Activated CD4-positive, CD25-positive, alpha-beta regulatory T cell treated with anti-CD3 and anti-CD28 coated beads, Interleukin-2, amount 50 U/mL, for 72 hours (primary cell): ENCODE data around the gene BIRC6.
"Not testable (repeated sequence)": the region's sequence is repeated elsewhere in the genome, so short reads cannot be mapped to it uniquely, and the experiment has no call there.

Experiments used
- DNase-seq: peaks from one replicate; pipeline ENCODE4 v3.0.0; 2021

BIRC6 gene

DNA sequence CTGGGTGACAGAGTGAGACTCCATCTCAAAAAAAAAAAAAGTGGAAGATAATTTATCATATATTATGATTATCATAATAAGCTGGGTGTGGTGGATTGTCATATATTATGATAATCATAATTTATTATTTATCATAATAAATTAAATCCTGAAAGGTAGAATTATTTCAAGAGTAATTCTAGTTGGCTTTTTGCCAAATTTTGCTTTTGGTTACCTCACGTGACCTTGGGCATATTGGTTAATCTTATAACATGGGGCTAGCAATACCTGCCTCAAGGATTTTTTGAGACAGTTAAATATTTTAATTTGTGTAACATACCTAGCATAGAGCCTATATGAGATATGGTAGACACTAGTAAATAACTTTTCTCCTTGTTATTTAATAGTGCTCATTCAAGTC lies 159.7 kb downstream of the BIRC6 start:
- DNase-seq = no peak

DNA sequence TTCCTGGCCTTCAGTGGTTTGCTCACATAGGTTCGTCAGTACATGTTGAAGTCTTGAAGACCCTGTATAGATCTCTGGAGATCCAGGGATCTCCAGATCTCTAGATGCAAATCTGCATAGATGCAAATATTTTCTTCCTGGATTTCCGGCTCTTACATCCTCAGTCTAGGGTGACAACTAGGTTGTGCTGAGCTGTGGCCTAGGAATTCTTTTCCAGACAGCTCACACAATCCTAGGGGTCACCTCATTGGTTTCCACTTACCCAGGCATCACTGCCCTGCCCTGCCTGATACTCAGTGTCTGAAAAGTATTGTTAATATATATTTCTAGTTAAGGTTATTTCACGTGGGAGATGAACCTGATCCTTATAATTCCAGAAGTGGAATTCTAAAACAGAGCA lies 165.9 kb downstream of the BIRC6 start:
- DNase-seq = no peak

DNA sequence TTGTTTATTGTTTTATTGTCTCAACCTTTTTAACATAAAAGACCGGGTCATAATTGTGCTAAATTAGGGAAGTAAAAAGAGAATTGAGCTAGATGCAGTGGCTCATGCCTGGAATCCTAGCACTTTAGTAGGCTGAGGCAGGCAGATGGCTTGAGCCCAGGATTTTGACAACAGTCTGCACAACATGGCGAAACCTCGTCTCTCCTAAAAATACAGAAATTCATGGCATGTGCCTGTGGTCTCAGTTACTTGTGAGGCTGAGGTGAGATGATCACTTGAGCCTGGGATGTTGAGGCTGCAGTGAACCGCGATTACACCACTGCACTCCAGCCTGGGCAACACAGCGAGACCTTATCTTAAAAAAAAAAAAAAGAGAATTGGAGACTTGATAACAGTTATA lies 166.9 kb downstream of the BIRC6 start:
- DNase-seq = no peak

DNA sequence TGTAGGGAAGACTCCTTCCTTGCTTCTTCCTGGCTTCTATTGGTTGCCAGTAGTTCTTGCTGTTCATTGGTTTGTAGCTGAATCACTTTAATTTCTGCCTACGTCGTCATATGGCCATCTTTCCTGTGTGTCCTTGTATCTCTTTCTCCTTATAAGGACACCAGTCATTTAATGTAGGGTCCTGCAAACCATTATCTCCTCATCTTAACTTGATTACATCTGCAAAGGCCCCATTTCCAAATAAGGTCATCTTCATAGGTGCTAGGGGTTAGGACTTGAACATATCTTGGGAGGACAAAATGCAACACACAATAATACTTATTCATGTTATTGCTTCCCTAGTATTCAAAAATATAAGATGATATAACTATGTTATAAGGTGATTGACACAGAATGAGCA lies 175.5 kb downstream of the BIRC6 start:
- no peak for DNase-seq

DNA sequence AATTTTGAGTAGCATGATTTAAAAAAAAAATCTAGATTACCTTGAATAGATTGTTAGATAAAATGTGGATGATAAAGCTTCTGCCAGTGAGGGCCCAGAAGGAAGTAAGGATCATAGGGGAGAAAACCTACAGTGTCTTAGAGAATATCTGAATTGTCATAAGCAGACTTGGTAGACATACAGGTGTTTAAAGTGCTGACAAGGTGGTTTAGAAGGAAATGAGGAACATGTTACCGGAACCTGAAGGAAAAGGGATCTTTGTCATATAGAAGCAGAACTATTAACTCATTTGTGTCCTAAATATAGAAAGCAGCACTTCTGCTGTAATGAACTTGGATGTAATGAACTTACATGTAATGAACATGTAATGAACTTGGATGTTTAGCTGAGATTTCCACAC lies 176.1 kb downstream of the BIRC6 start:
- no peak for DNase-seq

GRCh38 chr2:32534831-32535230 lies 178.0 kb downstream of the BIRC6 start:
- no peak for DNase-seq

- DNase-seq = no peak
Measured at GRCh38 chr2:32538735-32539134, 181.9 kb downstream of the BIRC6 start.

DNA sequence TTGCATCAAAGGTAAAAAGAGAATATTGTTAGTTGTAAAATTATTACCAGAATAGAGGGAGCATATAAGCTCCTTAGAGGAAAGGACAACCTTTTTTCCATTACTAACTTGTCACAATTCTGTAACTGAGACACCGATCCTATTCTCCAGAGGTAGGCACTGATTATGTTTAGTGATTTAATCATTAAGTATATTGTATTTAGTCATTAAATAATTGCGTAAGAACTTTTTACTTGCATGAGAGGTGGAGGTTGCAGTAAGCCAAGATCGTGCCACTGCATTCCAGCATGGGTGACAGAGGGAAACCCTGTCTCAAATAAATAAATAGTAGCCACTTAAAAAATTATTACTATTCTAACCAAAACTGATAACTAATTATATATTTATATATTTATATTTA lies 195.7 kb downstream of the BIRC6 start:
- not testable (repeated sequence) for DNase-seq

GRCh38 chr2:32553829-32554432 lies 197.1 kb downstream of the BIRC6 start:
- no peak for DNase-seq

DNA sequence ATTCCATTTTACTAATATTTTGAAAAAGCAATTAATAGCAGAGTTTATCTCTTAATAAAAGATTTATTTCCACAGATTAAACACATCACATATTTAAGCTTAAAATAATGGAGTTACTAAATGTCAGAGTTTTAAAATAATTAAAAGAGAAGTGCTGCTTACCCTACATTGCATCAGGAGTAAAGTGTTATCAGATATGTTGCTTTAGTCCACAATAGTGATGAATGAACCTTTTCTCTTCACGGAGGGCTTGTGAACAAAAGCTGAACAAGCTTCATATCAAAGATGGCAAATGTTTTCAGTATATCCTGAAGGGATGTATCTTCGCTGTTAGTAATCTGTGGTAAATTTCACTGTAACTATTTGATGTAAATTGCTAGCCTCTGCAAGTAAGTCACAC lies 201.7 kb downstream of the BIRC6 start:
- no peak for DNase-seq

GRCh38 chr2:32559136-32559535 lies 202.3 kb downstream of the BIRC6 start:
- DNase-seq = no peak

- no peak for DNase-seq
Measured at GRCh38 chr2:32562906-32563305, 206.1 kb downstream of the BIRC6 start.

- DNase-seq = no peak
Measured at GRCh38 chr2:32564417-32565035, 207.7 kb downstream of the BIRC6 start.

DNA sequence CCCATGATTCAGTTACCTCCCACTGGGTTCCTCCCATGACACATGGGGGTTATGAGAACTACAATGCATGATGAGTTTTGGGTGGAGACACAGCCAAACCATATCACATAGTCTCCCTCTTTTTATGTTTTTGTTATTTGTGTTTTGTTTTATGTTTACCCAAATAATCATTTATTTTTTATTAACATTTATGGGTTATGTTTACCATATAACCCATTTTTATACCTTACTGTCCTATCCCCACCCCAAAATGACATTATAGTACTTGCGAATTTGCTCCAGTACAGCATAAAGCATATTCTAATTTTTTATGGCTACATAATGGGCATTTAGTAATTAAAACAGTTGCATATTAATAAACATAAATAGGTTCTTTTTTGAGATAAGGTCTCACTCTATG lies 209.1 kb downstream of the BIRC6 start:
- DNase-seq = no peak

DNA sequence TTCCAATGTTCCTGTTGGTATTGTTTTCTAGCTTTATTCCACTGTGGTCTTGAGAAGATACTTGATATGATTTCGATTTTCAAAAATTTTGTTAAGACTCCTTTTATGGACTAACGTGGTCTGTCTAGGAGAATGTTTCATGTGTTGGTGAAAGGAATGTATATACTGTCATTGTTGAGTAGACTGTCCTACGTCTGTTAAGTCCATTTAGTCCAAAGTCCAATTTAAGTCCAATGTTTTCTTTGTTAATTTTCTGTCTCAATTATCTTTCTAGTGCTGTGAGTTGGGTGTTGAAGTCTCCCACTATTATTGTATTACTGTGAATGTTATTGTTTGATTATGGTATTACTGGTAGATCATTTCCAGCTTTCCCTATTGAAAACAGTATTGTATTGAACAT lies 215.2 kb downstream of the BIRC6 start:
- no peak for DNase-seq

GRCh38 chr2:32572737-32573136 lies 215.9 kb downstream of the BIRC6 start:
- no peak for DNase-seq

- no peak for DNase-seq
Measured at GRCh38 chr2:32591669-32592463, 235.0 kb downstream of the BIRC6 start.

GRCh38 chr2:32594573-32594972 lies 237.8 kb downstream of the BIRC6 start:
- DNase-seq = no peak

GRCh38 chr2:32611366-32611765 lies 254.5 kb downstream of the BIRC6 start:
- DNase-seq = no peak

DNA sequence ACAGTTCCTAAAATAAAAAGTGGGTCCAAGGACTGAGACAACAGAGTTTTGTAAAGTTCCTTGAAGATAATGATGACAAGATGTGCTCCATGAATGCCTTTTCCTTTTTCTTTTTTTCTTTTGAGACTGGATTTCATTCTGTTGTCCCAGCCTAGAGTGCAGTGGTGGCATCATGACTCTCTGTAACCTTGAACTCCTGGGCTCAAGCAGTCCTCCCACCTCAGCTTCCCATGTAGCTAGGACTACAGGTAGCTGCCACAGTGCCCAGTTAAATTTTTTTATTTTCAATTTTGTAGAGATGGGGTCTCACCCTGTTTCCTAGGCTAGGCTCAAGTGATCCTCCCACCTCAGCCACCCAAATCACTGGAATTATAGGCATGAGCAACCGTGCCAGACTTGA lies 254.9 kb downstream of the BIRC6 start:
- no peak for DNase-seq

DNA sequence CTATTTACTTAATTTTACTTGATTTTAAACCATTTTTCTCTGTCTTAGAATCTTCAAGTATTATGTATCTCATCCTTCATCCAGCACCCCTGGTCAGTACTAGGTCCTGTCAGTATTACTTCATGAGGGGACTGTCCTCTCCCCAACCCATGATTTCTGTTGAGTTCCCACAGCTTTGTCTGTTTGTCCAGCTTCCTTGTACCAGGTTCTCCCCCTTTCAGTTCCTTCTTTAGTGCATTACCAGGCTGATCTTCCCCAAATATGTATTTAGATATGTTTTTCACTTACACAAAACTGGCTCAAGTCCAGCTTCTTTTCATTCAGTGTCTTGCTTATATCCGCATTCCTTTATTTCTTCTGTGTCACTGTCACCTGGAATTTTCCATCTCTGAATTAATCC lies 257.3 kb downstream of the BIRC6 start:
- DNase-seq = no peak

DNA sequence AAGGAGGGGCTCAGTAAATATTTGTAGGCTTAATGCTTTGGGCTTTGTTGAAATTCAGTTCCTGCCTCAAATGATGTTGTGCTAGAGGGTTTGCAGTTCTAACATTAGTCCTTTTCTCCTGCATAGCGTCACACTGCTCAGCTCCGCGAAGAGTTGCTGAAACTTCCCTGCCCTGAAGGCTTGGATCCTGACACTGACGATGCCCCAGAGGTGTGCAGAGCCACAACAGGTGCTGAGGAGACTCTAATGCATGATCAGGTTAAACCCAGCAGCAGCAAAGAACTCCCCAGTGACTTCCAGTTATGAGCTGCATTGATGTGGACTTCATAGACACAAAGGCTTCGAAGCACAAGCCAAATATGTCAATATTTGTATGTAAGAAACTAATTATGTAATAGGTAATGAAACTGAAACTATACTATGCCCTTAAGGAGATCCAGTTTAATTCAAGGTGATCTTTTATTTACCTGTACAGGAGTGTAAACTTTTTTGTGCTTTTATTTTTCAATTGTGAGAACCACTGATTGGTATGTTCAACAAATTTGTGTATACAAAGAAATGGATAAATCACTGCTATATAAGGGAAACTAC lies 260.9 kb downstream of the BIRC6 start:
- no peak for DNase-seq

DNA sequence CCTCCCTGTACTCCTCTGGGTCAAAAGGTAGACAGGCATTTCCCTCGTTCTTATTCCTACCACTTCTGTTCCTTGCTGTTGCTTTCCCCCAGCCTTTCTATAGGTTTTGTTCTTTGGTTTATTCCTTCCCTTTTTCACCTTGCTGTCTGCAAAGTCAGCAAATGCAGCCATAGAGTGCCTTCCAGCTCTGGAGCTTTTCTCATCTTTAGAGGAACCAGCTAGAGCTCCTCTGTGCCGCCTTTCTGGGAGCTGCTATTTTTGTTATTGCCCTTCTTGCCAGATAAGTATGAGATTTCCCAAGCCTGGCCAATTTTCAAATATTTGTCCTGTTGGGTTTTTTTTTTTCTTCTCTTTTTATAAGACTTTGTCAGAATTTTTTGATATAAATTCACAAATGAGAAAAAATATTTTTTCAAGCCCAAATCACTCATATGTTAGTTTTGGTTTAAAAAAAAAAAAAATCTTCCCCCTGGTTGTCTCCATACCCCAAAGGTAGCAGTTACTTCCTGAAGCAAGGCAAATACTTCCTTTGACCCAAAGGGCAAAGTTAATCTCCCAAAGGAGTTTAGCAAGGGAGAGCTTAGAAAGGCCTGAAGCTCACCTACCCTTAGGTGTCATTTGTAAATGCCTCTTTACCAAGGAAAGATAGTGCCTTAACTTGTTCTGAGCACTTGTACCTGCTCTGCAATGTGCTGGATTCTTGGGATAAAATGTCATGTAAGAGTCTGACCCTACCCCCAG lies 265.9 kb downstream of the BIRC6 start:
- no peak for DNase-seq
